IPS-20b (cell line): ENCODE data around the gene AKIP1.
"Not testable (repeated sequence)": the region's sequence is repeated elsewhere in the genome, so short reads cannot be mapped to it uniquely, and the experiment has no call there.

ENCODE experiments used
- H3K27ac ChIP-seq: one replicate; pipeline ENCODE4 v1.5.1; 2013; ENCODE audit warnings: low read length
- H3K27me3 ChIP-seq: 2 replicates; pipeline ENCODE4 v1.6.1; 2013; ENCODE audit warnings: mild to moderate bottlenecking, low read length, inconsistent platforms; ENCODE audit not compliant: insufficient read depth
- H3K36me3 ChIP-seq: 2 replicates; pipeline ENCODE4 v1.6.1; 2013; ENCODE audit warnings: low read depth, mild to moderate bottlenecking, inconsistent platforms, low read length, moderate library complexity; ENCODE audit not compliant: insufficient read depth
- H3K4me1 ChIP-seq: 2 replicates; pipeline ENCODE4 v1.6.1; 2013; ENCODE audit warnings: mild to moderate bottlenecking, control low read depth, inconsistent platforms, low read length, moderate library complexity; ENCODE audit not compliant: insufficient read depth
- H3K4me3 ChIP-seq: 2 replicates; pipeline ENCODE4 v1.5.1; 2013; ENCODE audit warnings: mild to moderate bottlenecking, low read length, inconsistent platforms
- H3K9ac ChIP-seq: 2 replicates; pipeline ENCODE4 v1.6.1; 2013; ENCODE audit warnings: low read depth, mild to moderate bottlenecking, inconsistent platforms, low read length, moderate library complexity
- H3K9me3 ChIP-seq: 2 replicates; pipeline ENCODE4 v1.6.1; 2013; ENCODE audit warnings: mild to moderate bottlenecking, low read depth, low read length, inconsistent platforms; ENCODE audit not compliant: insufficient read depth

Gene AKIP1

GRCh38 chr11:8922691-8923090, 11.7 kb downstream of the AKIP1 start:
- Histone ChIP-seq H3K4me3 (no peak overlapping the region), H3K4me1 (peaks cover 2% of the 10 kb centered on the region; the same call in 1 of the 2 replicates), H3K27me3 (no peaks in the 10 kb centered on the region), H3K9ac (no peak overlapping the region), H3K9me3 (no peaks in the 10 kb centered on the region), H3K36me3 (peaks cover 56% of the 10 kb centered on the region), H3K27ac (no peak overlapping the region)

- Histone ChIP-seq H3K9me3 (no peaks in the 10 kb centered on the region), H3K4me3 (no peak overlapping the region), H3K4me1 (no peaks in the 10 kb centered on the region), H3K27me3 (no peaks in the 10 kb centered on the region), H3K27ac (no peak overlapping the region), H3K9ac (no peak overlapping the region), H3K36me3 (peaks cover 28% of the 10 kb centered on the region)
These were observed 14.7 kb downstream of the AKIP1 start for GRCh38 chr11:8925711-8926110.

GRCh38 chr11:8926236-8926635, 15.2 kb downstream of the AKIP1 start:
- Histone ChIP-seq H3K4me3 (no peak overlapping the region), H3K27me3 (no peaks in the 10 kb centered on the region), H3K9ac (no peak overlapping the region), H3K27ac (no peak overlapping the region), H3K4me1 (no peaks in the 10 kb centered on the region), H3K9me3 (no peaks in the 10 kb centered on the region), H3K36me3 (peaks cover 23% of the 10 kb centered on the region)

- no peak overlapping the region for H3K27ac ChIP-seq
- no peaks in the 10 kb centered on the region for H3K4me1 ChIP-seq
- H3K9ac ChIP-seq: no peak overlapping the region
- no peaks in the 10 kb centered on the region for H3K9me3 ChIP-seq
- peaks cover 13% of the 10 kb centered on the region for H3K36me3 ChIP-seq
- H3K27me3 ChIP-seq: no peaks in the 10 kb centered on the region
- no peak overlapping the region for H3K4me3 ChIP-seq
These were observed 16.2 kb downstream of the AKIP1 start for GRCh38 chr11:8927233-8927632.

GRCh38 chr11:8928205-8928604, 17.2 kb downstream of the AKIP1 start:
- Histone ChIP-seq H3K9me3 (no peaks in the 10 kb centered on the region), H3K27me3 (no peaks in the 10 kb centered on the region), H3K9ac (no peak overlapping the region), H3K36me3 (peaks cover 3% of the 10 kb centered on the region; the same call in 1 of the 2 replicates), H3K4me3 (no peak overlapping the region), H3K27ac (no peak overlapping the region), H3K4me1 (peaks cover 7% of the 10 kb centered on the region)

DNA sequence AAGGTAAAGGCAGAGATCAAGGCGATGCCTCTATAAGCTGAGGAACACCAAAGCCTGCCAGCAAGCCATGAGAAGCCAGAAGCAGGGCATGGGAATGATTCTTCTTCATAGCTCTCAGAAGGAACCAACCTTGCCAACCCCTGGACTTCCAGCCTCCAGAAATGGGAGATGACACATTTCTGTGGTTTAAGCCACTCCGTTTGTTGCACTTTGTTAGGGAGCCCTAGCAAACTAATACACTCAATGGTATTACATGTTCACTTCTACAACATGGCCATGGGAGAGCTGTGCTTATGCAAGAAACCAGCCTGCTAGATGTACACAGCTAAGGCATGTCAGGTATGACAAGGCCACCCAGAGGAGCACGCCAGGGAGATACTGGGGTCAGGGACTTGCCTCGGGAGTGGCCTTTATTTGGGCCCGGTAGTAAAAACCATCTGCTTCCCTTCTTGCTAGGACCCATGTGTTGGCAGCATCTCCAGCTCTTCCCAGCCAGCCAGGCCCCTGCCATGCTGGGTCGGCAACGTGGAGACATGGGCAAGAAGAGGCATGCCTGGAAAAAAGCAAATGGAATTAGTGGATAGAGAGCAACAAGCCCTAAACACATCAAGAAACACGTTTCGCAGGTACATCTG, 18.1 kb downstream of the AKIP1 start:
- Histone ChIP-seq H3K9me3 (no peaks in the 10 kb centered on the region), H3K4me3 (no peak overlapping the region), H3K27ac (no peak overlapping the region), H3K36me3 (no peaks in the 10 kb centered on the region), H3K4me1 (peaks cover 9% of the 10 kb centered on the region), H3K27me3 (no peaks in the 10 kb centered on the region), H3K9ac (no peak overlapping the region)

GRCh38 chr11:8930456-8931175, 19.6 kb downstream of the AKIP1 start:
- no peak overlapping the region for H3K9ac ChIP-seq
- H3K27ac ChIP-seq: no peak overlapping the region
- H3K4me1 ChIP-seq: peaks cover 9% of the 10 kb centered on the region
- H3K27me3 ChIP-seq: no peaks in the 10 kb centered on the region
- H3K36me3 ChIP-seq: no peaks in the 10 kb centered on the region
- H3K9me3 ChIP-seq: no peaks in the 10 kb centered on the region
- no peak overlapping the region for H3K4me3 ChIP-seq

DNA sequence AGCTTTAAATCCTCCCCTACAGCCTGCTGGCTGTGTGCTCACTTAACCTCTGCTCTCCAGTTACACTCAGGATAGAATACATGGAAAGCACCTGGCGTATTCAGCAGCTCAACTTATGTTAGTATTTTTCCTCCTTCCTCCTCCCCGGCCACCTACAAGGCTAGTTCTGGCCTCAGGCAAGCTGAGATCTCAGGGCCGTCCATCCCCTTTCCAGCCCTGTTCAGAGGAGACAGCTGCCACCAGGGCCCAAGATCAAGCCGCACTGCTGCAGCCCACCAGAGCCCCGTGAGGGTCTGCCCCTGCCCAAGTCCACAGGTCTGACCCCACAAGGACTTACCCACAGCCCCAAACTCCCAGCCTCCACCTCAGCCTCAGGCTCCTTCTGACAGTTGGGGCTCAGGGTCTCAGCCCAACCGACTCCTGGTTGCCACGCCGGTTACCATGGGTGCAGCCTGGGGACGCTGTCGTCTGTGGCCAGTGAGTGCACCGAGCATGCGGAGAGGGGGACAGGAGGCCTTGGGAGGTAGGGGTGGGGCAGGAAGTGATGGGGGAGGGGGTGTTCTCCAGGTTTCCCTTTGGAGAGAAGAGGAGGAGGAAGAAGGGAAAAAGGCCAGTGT, 21.7 kb downstream of the AKIP1 start, which contains the start of gene C11orf16:
TSS of gene C11orf16 (minus strand) at position 384 of the 617 bp plus-strand sequence. CDS start 639 bp downstream, outside the sequence.
- H3K27ac ChIP-seq: no peak within 1 kb of the TSS
- peaks cover 9% of the 10 kb centered on the region for H3K4me1 ChIP-seq
- H3K9ac ChIP-seq: no peak within 1 kb of the TSS
- H3K4me3 ChIP-seq: no peak within 1 kb of the TSS
- H3K36me3 ChIP-seq: no peaks in the 10 kb centered on the region
- H3K27me3 ChIP-seq: no peaks in the 10 kb centered on the region
- no peaks in the 10 kb centered on the region for H3K9me3 ChIP-seq

DNA sequence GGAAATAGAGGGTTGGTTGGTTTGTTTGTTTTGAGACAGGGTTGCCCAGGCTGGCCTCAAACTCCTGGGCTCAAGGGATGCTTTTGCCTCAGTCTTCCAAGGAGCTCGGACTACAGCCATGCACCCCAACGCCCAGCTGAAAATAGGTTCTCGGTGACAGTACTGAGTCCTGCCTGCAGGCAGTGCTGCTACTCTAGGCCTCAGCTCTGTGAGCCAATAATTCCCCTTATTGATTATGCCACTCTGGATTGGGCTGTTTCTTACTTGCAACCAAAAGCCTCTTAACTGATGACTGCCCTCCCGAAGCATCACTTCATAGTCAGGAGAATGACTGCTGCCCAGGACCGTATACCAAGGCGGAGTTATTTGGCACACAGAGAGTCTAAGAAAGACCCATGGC, 22.9 kb downstream of the AKIP1 start:
- Histone ChIP-seq H3K27me3 (no peaks in the 10 kb centered on the region), H3K9ac (no peak overlapping the region), H3K36me3 (no peaks in the 10 kb centered on the region), H3K4me1 (peaks cover 9% of the 10 kb centered on the region), H3K27ac (no peak overlapping the region), H3K9me3 (no peaks in the 10 kb centered on the region), H3K4me3 (no peak overlapping the region)

DNA sequence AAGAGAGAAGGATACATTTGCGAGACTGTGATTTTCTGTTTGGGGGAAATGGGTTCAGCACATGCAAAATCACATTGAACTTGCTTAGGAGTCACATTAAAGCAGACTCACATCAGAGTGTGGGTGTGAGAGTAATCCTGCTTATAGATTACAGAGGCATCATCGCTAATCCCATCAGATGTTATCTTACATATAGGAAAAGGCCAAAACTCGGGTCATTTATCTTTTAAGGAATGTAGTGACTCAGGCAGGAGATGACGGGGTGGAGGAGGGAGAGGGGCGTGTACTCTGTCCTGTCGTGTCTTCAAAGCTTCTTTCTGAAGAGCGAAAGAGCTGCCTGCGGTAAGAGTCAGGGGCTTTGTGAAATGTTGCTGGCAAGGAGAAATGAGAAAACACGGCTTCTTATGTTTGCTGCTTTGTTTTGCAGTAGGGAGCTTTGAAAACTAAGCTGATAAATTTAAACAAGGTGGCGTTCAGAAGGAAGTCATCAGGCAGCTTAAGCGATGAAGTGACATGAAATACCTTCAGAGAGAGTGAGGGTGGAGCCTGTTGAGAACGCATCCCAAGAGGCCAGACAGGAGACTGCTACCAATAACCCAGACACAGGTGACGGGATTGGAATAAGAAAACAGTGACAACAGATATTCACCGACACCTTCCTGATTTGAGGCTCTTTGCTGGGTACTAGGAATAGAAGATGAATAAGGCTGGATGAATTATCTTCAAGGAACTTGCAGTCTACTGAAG, 23.9 kb downstream of the AKIP1 start:
- Histone ChIP-seq H3K4me1 (peaks cover 9% of the 10 kb centered on the region), H3K9ac (no peak overlapping the region), H3K9me3 (no peaks in the 10 kb centered on the region), H3K27ac (no peak overlapping the region), H3K27me3 (no peaks in the 10 kb centered on the region), H3K36me3 (no peaks in the 10 kb centered on the region), H3K4me3 (no peak overlapping the region)

- H3K9me3 ChIP-seq, H3K9ac ChIP-seq: not testable (repeated sequence)
These were observed 24.8 kb downstream of the AKIP1 start for GRCh38 chr11:8935789-8936188.

More at GRCh38 chr11:8935789-8936188, 24.8 kb downstream of the AKIP1 start:
- not testable (repeated sequence) for H3K4me3 ChIP-seq, H3K36me3 ChIP-seq, H3K4me1 ChIP-seq, H3K27ac ChIP-seq, H3K27me3 ChIP-seq
